ENCODE results near the gene PTGER3.

DNA sequence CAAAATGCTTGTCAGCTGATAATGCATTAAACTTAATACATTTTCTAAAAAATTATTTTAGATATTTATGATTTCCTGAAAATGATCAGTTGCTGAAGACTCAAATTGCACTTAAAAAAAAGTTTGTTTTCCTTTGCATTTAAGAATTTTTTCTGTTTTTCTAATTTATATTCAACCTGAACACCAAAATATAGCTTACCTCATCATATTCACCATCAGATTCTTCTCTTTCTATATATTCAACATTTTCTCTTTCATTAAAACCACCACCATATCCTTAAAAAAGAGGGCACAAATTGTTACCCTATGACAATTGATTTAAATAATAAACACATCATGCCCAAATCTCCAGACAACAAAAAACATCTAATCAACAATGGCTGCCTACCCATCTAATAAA lies 24.7 kb upstream of the PTGER3 start:
- TF ChIP-seq, protein P1, sequence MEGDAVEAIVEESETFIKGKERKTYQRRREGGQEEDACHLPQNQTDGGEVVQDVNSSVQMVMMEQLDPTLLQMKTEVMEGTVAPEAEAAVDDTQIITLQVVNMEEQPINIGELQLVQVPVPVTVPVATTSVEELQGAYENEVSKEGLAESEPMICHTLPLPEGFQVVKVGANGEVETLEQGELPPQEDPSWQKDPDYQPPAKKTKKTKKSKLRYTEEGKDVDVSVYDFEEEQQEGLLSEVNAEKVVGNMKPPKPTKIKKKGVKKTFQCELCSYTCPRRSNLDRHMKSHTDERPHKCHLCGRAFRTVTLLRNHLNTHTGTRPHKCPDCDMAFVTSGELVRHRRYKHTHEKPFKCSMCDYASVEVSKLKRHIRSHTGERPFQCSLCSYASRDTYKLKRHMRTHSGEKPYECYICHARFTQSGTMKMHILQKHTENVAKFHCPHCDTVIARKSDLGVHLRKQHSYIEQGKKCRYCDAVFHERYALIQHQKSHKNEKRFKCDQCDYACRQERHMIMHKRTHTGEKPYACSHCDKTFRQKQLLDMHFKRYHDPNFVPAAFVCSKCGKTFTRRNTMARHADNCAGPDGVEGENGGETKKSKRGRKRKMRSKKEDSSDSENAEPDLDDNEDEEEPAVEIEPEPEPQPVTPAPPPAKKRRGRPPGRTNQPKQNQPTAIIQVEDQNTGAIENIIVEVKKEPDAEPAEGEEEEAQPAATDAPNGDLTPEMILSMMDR (IDR thresholded peaks at IDR 0.05), result no peak
- TF ChIP-seq POLR2A (IDR thresholded peaks at IDR 0.05), result no peak
